Trophoblast cell (in vitro differentiated cells and primary cell): ENCODE results near the gene MRPL40.

Experiments
- DNase-seq, 2 donors: peaks; one replicate each; pipeline ENCODE4 v3.0.0-alpha.2; 2016
- H2AFZ ChIP-seq: 2 replicates; pipeline ENCODE4 v1.6.1; 2013; ENCODE audit warnings: low read length, moderate library complexity, mild to moderate bottlenecking; ENCODE audit not compliant: insufficient read depth, poor library complexity
- H2AK5ac ChIP-seq: 2 replicates; pipeline ENCODE4 v1.6.1; 2013; ENCODE audit warnings: mild to moderate bottlenecking, low read length
- H2BK120ac ChIP-seq: 2 replicates; pipeline ENCODE4 v1.6.1; 2013; ENCODE audit warnings: low read length, mild to moderate bottlenecking, moderate library complexity; ENCODE audit not compliant: insufficient read depth, poor library complexity
- H2BK12ac ChIP-seq: 2 replicates; pipeline ENCODE4 v1.6.1; 2013; ENCODE audit warnings: mild to moderate bottlenecking, low read length, moderate library complexity
- H2BK5ac ChIP-seq: 2 replicates; pipeline ENCODE4 v1.6.1; 2013; ENCODE audit warnings: low read length, low read depth, moderate library complexity, mild to moderate bottlenecking; ENCODE audit not compliant: poor library complexity
- H3K14ac ChIP-seq: 2 replicates; pipeline ENCODE4 v1.6.1; 2013; ENCODE audit warnings: mild to moderate bottlenecking, low read length
- H3K18ac ChIP-seq: 2 replicates; pipeline ENCODE4 v1.6.1; 2013; ENCODE audit warnings: mild to moderate bottlenecking, low read length
- H3K23ac ChIP-seq: 2 replicates; pipeline ENCODE4 v1.6.1; 2013; ENCODE audit warnings: low read length
- H3K27ac ChIP-seq: 2 replicates; pipeline ENCODE4 v1.5.1; 2013; ENCODE audit warnings: low read depth, mild to moderate bottlenecking, inconsistent platforms, low read length, moderate library complexity
- H3K27me3 ChIP-seq: 2 replicates; pipeline ENCODE4 v1.6.1; 2013; ENCODE audit warnings: inconsistent platforms, mild to moderate bottlenecking, low read length, moderate library complexity; ENCODE audit not compliant: insufficient read depth
- H3K36me3 ChIP-seq, 2 experiments: 1 replicate in 1 of 2; 2 replicates in 1 of 2; pipeline ENCODE4 v1.6.1; 2013; ENCODE audit warnings: low read length in 2 of 2, mild to moderate bottlenecking in 2 of 2, moderate library complexity in 1 of 2; ENCODE audit not compliant: insufficient read depth in 2 of 2, control insufficient read depth in 1 of 2
- H3K4ac ChIP-seq: 2 replicates; pipeline ENCODE4 v1.6.1; 2013; ENCODE audit warnings: low read depth, mild to moderate bottlenecking, low read length, moderate library complexity
- H3K4me1 ChIP-seq, 2 experiments: 1 replicate in 1 of 2; 2 replicates in 1 of 2; pipeline ENCODE4 v1.6.1; 2013; ENCODE audit warnings: low read length in 2 of 2, mild to moderate bottlenecking in 2 of 2, moderate library complexity in 1 of 2; ENCODE audit not compliant: insufficient read depth in 2 of 2, control insufficient read depth in 1 of 2
- H3K4me2 ChIP-seq: 2 replicates; pipeline ENCODE4 v1.6.1; 2013; ENCODE audit warnings: inconsistent platforms, mild to moderate bottlenecking, low read length, moderate library complexity
- H3K4me3 ChIP-seq: 2 replicates; pipeline ENCODE4 v1.5.1; 2013; ENCODE audit warnings: mild to moderate bottlenecking, low read depth, low read length, inconsistent platforms
- H3K79me1 ChIP-seq: one replicate; pipeline ENCODE4 v1.6.1; 2013; ENCODE audit warnings: low read length
- H3K79me2 ChIP-seq: 2 replicates; pipeline ENCODE4 v1.6.1; 2013; ENCODE audit warnings: low read length, mild to moderate bottlenecking; ENCODE audit not compliant: control insufficient read depth, insufficient read depth, poor library complexity
- H3K9ac ChIP-seq: 2 replicates; pipeline ENCODE4 v1.6.1; 2013; ENCODE audit warnings: mild to moderate bottlenecking, low read length
- H3K9me3 ChIP-seq: 2 replicates; pipeline ENCODE4 v1.6.1; 2013; ENCODE audit warnings: low read depth, mild to moderate bottlenecking, control low read depth, inconsistent platforms, low read length; ENCODE audit not compliant: insufficient read depth
- H4K12ac ChIP-seq: 2 replicates; pipeline ENCODE4 v1.6.1; 2013; ENCODE audit warnings: low read depth, mild to moderate bottlenecking, low read length, moderate library complexity
- H4K8ac ChIP-seq: 2 replicates; pipeline ENCODE4 v1.6.1; 2013; ENCODE audit warnings: low read depth, mild to moderate bottlenecking, low read length, moderate library complexity
- H4K91ac ChIP-seq: one replicate; pipeline ENCODE4 v1.6.1; 2013; ENCODE audit warnings: low read depth, mild to moderate bottlenecking, low read length, moderate library complexity
- WGBS: extraction: QIAGEN DNeasy Blood & Tissue Kit; methylation state at CpG from one replicate; pipeline ENCODE4 v1.1.7; 2013; ENCODE audit warnings: missing lambda C conversion rate; ENCODE audit not compliant: insufficient read length, insufficient coverage; ENCODE audit errors: extremely low coverage; 5-methylcytosine and 5-hydroxymethylcytosine counted together

The MRPL40 gene

DNA sequence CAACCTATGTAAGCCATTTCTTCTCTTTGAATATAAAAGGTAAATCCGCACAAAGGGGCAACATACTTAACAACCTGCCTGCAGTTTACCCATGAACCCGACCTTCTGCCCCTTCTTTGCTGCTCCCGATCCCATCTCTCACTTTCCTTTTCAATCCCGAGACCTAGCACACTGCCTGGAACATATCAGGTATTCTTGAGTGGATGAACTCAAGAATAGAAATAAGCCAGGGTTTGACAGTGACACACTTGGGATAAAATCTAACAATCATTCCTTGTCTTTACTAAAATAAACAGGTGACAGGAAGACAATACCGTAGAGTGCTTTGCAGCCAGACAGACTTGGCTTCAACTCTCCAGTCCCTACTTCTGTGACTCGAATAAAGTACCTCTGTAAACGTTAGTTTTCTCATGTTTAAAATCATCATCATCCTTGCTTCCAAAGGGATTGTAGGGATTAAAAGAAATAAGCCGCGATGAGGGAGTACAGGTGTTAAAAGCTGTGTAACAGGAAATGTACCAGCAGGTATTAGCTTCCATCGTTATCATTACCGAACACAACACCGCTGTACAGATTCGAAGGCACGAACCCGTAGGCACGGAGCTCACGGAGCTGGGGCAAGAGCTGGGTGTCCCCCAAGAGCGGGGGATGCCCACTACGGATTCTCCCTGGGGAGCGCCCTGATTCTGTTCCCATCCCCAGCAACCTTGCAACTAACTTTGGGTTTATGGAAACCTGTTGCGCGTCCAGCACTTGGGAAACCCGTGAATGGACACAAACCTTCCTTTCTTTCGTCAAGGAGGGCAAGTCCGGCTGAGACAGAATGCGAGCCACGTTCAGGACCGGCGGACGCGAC, 45.9 kb downstream of the MRPL40 start:
- Histone ChIP-seq H3K27ac (peak overlapping the region; percentile 41), H3K9ac (peak overlapping the region; percentile 78), H3K36me3 (peaks cover 19 to 24% of the 10 kb centered on the region in 2 experiments), H3K9me3 (no peaks in the 10 kb centered on the region), H2AK5ac (no peak overlapping the region), H3K14ac (peak overlapping the region; percentile 18), H4K12ac (peak overlapping the region; percentile 22), H3K4me3 (peak overlapping the region; percentile 89), H4K91ac (peak overlapping the region; percentile 85), H3K4ac (peak overlapping the region; percentile 98), H3K27me3 (no peaks in the 10 kb centered on the region), H2AFZ (peak overlapping the region; percentile 40), H2BK120ac (no peak overlapping the region), H2BK12ac (no peak overlapping the region), H3K23ac (peak overlapping the region; percentile 50), H3K79me1 (peaks cover 9% of the 10 kb centered on the region), H3K4me1 (peaks cover 4 to 7% of the 10 kb centered on the region in 2 experiments), H3K18ac (peak overlapping the region; percentile 12), H3K4me2 (peak overlapping the region; percentile 99), H4K8ac (peak overlapping the region; percentile 5), H3K79me2 (peaks cover 16% of the 10 kb centered on the region), H2BK5ac (peak overlapping the region; percentile 83)
- WGBS, result no CpG with 5 or more reads among the region's 31 CpGs
- DNase-seq, result peak in 1 of 2 donors; percentile 27

DNA sequence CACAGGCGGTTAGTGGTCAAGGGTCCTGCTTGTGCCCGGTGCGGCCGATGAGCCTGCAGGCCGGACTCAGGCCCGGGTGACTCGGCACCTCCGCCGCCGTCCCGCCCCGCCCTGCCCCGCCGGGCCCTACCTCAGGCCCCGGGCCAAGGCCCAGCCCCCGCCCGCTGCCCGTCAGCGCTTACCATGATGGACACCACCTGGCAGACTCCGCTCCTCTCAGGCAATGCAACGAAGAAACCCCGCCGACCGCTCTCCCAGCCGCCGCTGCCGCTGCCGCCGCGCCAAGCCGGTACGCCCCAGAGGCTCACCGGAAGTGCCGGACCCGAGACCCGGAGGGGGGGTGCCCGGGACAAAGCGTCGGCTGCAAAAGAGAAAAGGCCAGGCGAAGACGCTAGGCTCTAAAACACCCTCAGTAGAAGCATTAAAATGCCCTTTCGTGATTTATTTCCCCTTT, 46.6 kb downstream of the MRPL40 start, which contains the start of gene UFD1:
Gene UFD1, minus strand, starts transcription at position 293 of the 454 bp plus-strand sequence. Its CDS starts 108 bp downstream, at position 185.
- Histone ChIP-seq H3K36me3 (peaks cover 15 to 20% of the 10 kb centered on the region in 2 experiments), H3K4me3 (peak within 1 kb of the TSS; percentile 93), H2BK5ac (peak within 1 kb of the TSS; percentile 97), H3K4me1 (peaks cover 4 to 7% of the 10 kb centered on the region in 2 experiments), H4K12ac (peak within 1 kb of the TSS; percentile 52), H3K79me2 (peaks cover 16% of the 10 kb centered on the region), H3K23ac (no peak within 1 kb of the TSS), H2BK120ac (peak within 1 kb of the TSS; percentile 86), H3K9ac (peak within 1 kb of the TSS; percentile 94), H3K9me3 (no peaks in the 10 kb centered on the region), H3K18ac (peak within 1 kb of the TSS; percentile 87), H3K27ac (peak within 1 kb of the TSS; percentile 87), H3K4ac (peak within 1 kb of the TSS; percentile 98), H3K14ac (peak within 1 kb of the TSS; percentile 81), H4K8ac (peak within 1 kb of the TSS; percentile 88), H3K4me2 (peak within 1 kb of the TSS; percentile 99), H2AFZ (peak within 1 kb of the TSS; percentile 94), H3K79me1 (peaks cover 9% of the 10 kb centered on the region), H4K91ac (peak within 1 kb of the TSS; percentile 85), H2BK12ac (no peak within 1 kb of the TSS), H3K27me3 (no peaks in the 10 kb centered on the region), H2AK5ac (peak within 1 kb of the TSS; percentile 45)
- peak; percentile 64 to 74 for DNase-seq
- WGBS, result no CpG with 5 or more reads among the region's 42 CpGs

DNA sequence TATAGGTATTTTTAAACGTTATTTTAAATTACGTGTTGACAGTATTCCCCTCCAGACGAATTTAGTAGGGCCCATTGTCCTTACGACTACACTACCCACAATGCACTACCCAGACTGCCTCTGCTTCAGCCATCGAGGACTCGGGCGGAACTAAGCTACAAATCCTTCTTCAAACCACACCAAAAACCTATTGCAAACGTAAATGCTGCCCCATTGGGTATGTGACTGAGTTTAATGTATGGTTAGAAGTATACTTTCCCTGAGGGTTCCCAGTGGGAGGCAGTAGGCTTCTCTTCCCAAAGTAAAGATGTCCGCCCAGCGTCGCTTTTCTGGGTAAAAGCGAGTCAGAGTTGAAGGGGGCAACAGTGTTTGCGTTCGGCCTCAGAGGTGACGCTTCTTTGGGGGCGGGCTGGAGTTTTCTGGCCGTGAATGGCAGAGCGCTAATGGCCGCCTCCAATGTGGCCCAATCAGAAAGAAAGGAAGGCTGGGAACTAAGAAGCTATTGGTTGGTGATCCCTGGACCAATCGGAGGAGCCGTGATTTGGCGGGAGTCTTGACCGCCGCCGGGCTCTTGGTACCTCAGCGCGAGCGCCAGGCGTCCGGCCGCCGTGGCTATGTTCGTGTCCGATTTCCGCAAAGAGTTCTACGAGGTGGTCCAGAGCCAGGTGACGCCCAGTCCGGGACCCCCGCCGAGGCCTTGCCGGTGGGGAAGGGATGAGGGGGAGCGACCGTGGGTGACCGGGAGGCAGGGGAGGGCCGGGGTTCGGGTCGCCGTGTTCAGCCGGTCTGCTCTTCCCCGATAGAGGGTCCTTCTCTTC, 47.2 kb downstream of the MRPL40 start, which contains the start of gene CDC45:
Gene CDC45, plus strand, starts transcription at position 566 of the 818 bp plus-strand sequence. Its CDS starts 49 bp downstream, at position 615.
- Histone ChIP-seq H3K14ac (peak within 1 kb of the TSS; percentile 81), H4K91ac (peak within 1 kb of the TSS; percentile 85), H3K79me2 (peaks cover 16% of the 10 kb centered on the region), H2BK12ac (no peak within 1 kb of the TSS), H3K23ac (no peak within 1 kb of the TSS), H3K9me3 (no peaks in the 10 kb centered on the region), H2BK120ac (peak within 1 kb of the TSS; percentile 86), H4K8ac (peak within 1 kb of the TSS; percentile 88), H3K4me3 (peak within 1 kb of the TSS; percentile 93), H3K27ac (peak within 1 kb of the TSS; percentile 87), H3K4me2 (peak within 1 kb of the TSS; percentile 99), H3K9ac (peak within 1 kb of the TSS; percentile 94), H3K36me3 (peaks cover 17 to 22% of the 10 kb centered on the region in 2 experiments), H2BK5ac (peak within 1 kb of the TSS; percentile 97), H2AFZ (peak within 1 kb of the TSS; percentile 94), H3K4ac (peak within 1 kb of the TSS; percentile 73), H3K4me1 (peaks cover 4 to 7% of the 10 kb centered on the region in 2 experiments), H3K18ac (peak within 1 kb of the TSS; percentile 87), H3K79me1 (peaks cover 9% of the 10 kb centered on the region), H4K12ac (peak within 1 kb of the TSS; percentile 52), H3K27me3 (no peaks in the 10 kb centered on the region), H2AK5ac (peak within 1 kb of the TSS; percentile 45)
- WGBS, result no CpG with 5 or more reads among the region's 50 CpGs
- peak; percentile 98 to 99 for DNase-seq

DNA sequence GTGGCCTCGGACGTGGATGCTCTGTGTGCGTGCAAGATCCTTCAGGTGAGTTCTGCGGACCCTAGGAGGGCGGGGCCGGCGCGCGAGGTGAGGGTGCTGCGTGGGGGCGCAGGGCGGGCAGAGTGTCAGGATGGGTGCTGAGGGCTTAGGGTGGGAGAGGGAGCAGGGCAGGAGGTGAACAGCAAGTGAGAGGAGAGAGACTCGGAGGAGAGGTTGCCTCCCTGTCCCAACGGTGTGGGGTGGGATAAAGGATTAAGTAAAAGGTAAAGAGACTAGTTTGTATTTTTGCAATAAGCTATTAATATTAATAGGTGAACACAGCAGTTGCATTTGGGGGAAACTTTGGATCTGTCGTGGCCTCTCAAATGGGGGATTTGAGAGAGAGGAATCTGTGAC, 47.8 kb downstream of the MRPL40 start:
- Histone ChIP-seq H4K91ac (peak overlapping the region; percentile 70), H4K8ac (peak overlapping the region; percentile 78), H3K4me1 (peaks cover 4 to 7% of the 10 kb centered on the region in 2 experiments), H2AFZ (peak overlapping the region; percentile 94), H3K4me2 (peak overlapping the region; percentile 99), H3K79me2 (peaks cover 16% of the 10 kb centered on the region), H3K4ac (peak overlapping the region; percentile 73), H3K14ac (peak overlapping the region; percentile 80), H3K27ac (no peak overlapping the region), H3K9ac (peak overlapping the region; percentile 86), H2BK5ac (no peak overlapping the region), H3K9me3 (no peaks in the 10 kb centered on the region), H3K23ac (no peak overlapping the region), H2BK12ac (no peak overlapping the region), H2AK5ac (peak overlapping the region; percentile 45), H3K79me1 (peaks cover 9% of the 10 kb centered on the region), H3K4me3 (peak overlapping the region; percentile 93), H4K12ac (peak overlapping the region; percentile 46), H2BK120ac (no peak overlapping the region), H3K36me3 (peaks cover 16 to 20% of the 10 kb centered on the region in 2 experiments), H3K27me3 (no peaks in the 10 kb centered on the region), H3K18ac (peak overlapping the region; percentile 87)
- DNase-seq, result no peak
- no CpG with 5 or more reads among the region's 15 CpGs for WGBS
